Neural cell (in vitro differentiated cells): ENCODE data around the gene ATF7. TPM values are rescaled to one million over a fixed set of nuclear protein-coding genes. Genes with fewer than 3 reads are reported as not detected.

Experiments used
- H2AFZ ChIP-seq: fragments of 200-600, 300-800 bp; sonication (generic), shearing (Covaris generic); 2 replicates; pipeline ENCODE4 v1.6.0; 2014; ENCODE audit warnings: low read depth, mild to moderate bottlenecking, antibody characterized with exemption, low read length, moderate library complexity
- H3F3A ChIP-seq: fragments of 200-600 bp; shearing (Covaris generic); 2 replicates; pipeline ENCODE4 v1.6.1; 2016; ENCODE audit warnings: mild to moderate bottlenecking, moderate library complexity, mixed read lengths, antibody characterized with exemption, low read length; ENCODE audit not compliant: insufficient read depth, poor library complexity, severe bottlenecking
- H3K27ac ChIP-seq: fragments of 200-600, 300-800 bp; sonication (generic), shearing (Covaris generic); 2 replicates; pipeline ENCODE4 v1.5.1; 2014; ENCODE audit warnings: mild to moderate bottlenecking, low read length, moderate library complexity
- H3K27me3 ChIP-seq: fragments of 300-800, 200-600 bp; sonication (generic), shearing (Covaris generic); 2 replicates; pipeline ENCODE4 v1.6.0; 2014; ENCODE audit warnings: mild to moderate bottlenecking, low read depth, low read length, moderate library complexity; ENCODE audit not compliant: insufficient read depth
- H3K36me3 ChIP-seq: fragments of 300-800, 200-600 bp; sonication (generic), shearing (Covaris generic); 2 replicates; pipeline ENCODE4 v1.5.1; 2014; ENCODE audit warnings: mild to moderate bottlenecking, antibody characterized with exemption, low read length, moderate library complexity; ENCODE audit not compliant: insufficient read depth
- H3K4me2 ChIP-seq: fragments of 300-800, 200-600 bp; sonication (generic), shearing (Covaris generic); 2 replicates; pipeline ENCODE4 v1.6.0; 2014; ENCODE audit warnings: mild to moderate bottlenecking, low read length
- H3K4me3 ChIP-seq: fragments of 300-800, 200-600 bp; sonication (generic), shearing (Covaris generic); 2 replicates; pipeline ENCODE4 v1.5.1; 2014; ENCODE audit warnings: mild to moderate bottlenecking, low read length, moderate library complexity
- H3K79me2 ChIP-seq: fragments of 200-600 bp; shearing (Covaris generic); replicated peaks from 2 replicates; pipeline ENCODE4 v1.6.0; 2014; ENCODE audit warnings: mild to moderate bottlenecking, low read length, moderate library complexity; ENCODE audit not compliant: insufficient read depth
- H3K9ac ChIP-seq: fragments of 300-800, 200-600 bp; sonication (generic), shearing (Covaris generic); 2 replicates; pipeline ENCODE4 v1.6.1; 2016; ENCODE audit warnings: mild to moderate bottlenecking, low read length, mixed read lengths
- H3K9me2 ChIP-seq: fragments of 200-600 bp; shearing (Covaris generic); 2 replicates; pipeline ENCODE4 v1.6.1; 2016; ENCODE audit warnings: mild to moderate bottlenecking, low read length, mixed read lengths; ENCODE audit not compliant: insufficient read depth
- H3K9me3 ChIP-seq: fragments of 200-600, 300-800 bp; sonication (generic), shearing (Covaris generic); 2 replicates; pipeline ENCODE4 v1.6.1; 2016; ENCODE audit warnings: mild to moderate bottlenecking, mixed run types, low read length, moderate library complexity, mixed read lengths
- H4K20me1 ChIP-seq: fragments of 200-600 bp; shearing (Covaris generic); 2 replicates; pipeline ENCODE4 v1.6.1; 2016; ENCODE audit warnings: mild to moderate bottlenecking, mixed run types; ENCODE audit not compliant: insufficient read depth
- CTCF ChIP-seq: fragments of 450-650 bp; IDR thresholded peaks from 2 replicates; pipeline ENCODE4 v1.5.1; 2014; ENCODE audit warnings: antibody characterized with exemption, mild to moderate bottlenecking, moderate library complexity; ENCODE audit not compliant: poor library complexity, severe bottlenecking
- EP300 ChIP-seq: fragments of 450-650 bp; conservative IDR thresholded peaks from 2 replicates; pipeline ENCODE4 v1.6.1; 2014; ENCODE audit warnings: antibody characterized with exemption, mild to moderate bottlenecking, moderate library complexity; ENCODE audit not compliant: poor library complexity, severe bottlenecking
- EZH2 ChIP-seq: fragments of 200-600, 300-800 bp; shearing (Covaris generic), sonication (generic); IDR thresholded peaks from 2 replicates; pipeline ENCODE4 v1.6.1; 2014; ENCODE audit warnings: antibody characterized with exemption, low read length, borderline replicate concordance, mild to moderate bottlenecking; ENCODE audit not compliant: insufficient read depth, poor library complexity, severe bottlenecking
- MXI1 ChIP-seq: fragments of 450-650 bp; conservative IDR thresholded peaks from 2 replicates; pipeline ENCODE4 v1.6.1; 2014; ENCODE audit warnings: antibody characterized with exemption, mild to moderate bottlenecking; ENCODE audit not compliant: poor library complexity, severe bottlenecking
- POLR2AphosphoS5 ChIP-seq: IDR thresholded peaks from 2 replicates; pipeline ENCODE4 v1.6.1; 2012
- RAD21 ChIP-seq: fragments of 450-650 bp; conservative IDR thresholded peaks from 2 replicates; pipeline ENCODE4 v1.6.1; 2014; ENCODE audit warnings: antibody characterized with exemption, mild to moderate bottlenecking, moderate library complexity
- REST ChIP-seq: IDR thresholded peaks from 2 replicates; pipeline ENCODE4 v1.6.1; 2012; ENCODE audit warnings: borderline replicate concordance
- SMC3 ChIP-seq: fragments of 450-650 bp; conservative IDR thresholded peaks from 2 replicates; pipeline ENCODE4 v1.6.1; 2014; ENCODE audit warnings: antibody characterized with exemption, mild to moderate bottlenecking, moderate library complexity; ENCODE audit not compliant: poor library complexity
- TAF1 ChIP-seq: IDR thresholded peaks from 2 replicates; pipeline ENCODE4 v1.6.1; 2012; ENCODE audit warnings: low read depth
- polyA plus RNA-seq: library from polyadenylated mRNA; depleted of rRNA; stranded (reverse); fragments of >200 nt; gene quantifications from 2 replicates; pipeline ENCODE4 v1.2.3, GENCODE V29; 2014

ATF7 gene
- polyA plus RNA-seq, 1 donor from 2014 or later = 6.3 TPM

- Histone ChIP-seq H3K36me3 (no peaks in the 10 kb centered on the region), H3K27ac (no peak overlapping the region), H3K9me3 (no peaks in the 10 kb centered on the region), H3K4me3 (no peak overlapping the region), H2AFZ (no peak overlapping the region), H4K20me1 (no peaks in the 10 kb centered on the region), H3K9me2 (no peaks in the 10 kb centered on the region), H3F3A (no peaks in the 10 kb centered on the region), H3K79me2 (no peaks in the 10 kb centered on the region), H3K9ac (peak overlapping the region; percentile 11), H3K4me2 (no peak overlapping the region), H3K27me3 (no peaks in the 10 kb centered on the region)
- TF ChIP-seq TAF1 (no peak), CTCF (peak; percentile 97), MXI1 (peak; percentile 33), REST (no peak), RAD21 (peak; percentile 94), SMC3 (peak; percentile 90)
Observed at GRCh38 chr12:53508534-53509170, 117.5 kb downstream of the ATF7 start.

- Histone ChIP-seq H3K79me2 (peaks cover 2% of the 10 kb centered on the region), H3F3A (no peaks in the 10 kb centered on the region), H4K20me1 (no peaks in the 10 kb centered on the region), H3K27me3 (no peaks in the 10 kb centered on the region), H3K9ac (no peak overlapping the region), H3K4me3 (no peak overlapping the region), H2AFZ (no peak overlapping the region), H3K27ac (no peak overlapping the region), H3K9me3 (no peaks in the 10 kb centered on the region), H3K36me3 (no peaks in the 10 kb centered on the region), H3K9me2 (no peaks in the 10 kb centered on the region), H3K4me2 (no peak overlapping the region)
- TF ChIP-seq SMC3 (no peak), REST (no peak), POLR2AphosphoS5 (no peak), EP300 (no peak), TAF1 (no peak), RAD21 (no peak), CTCF (no peak), EZH2 (no peak), MXI1 (no peak)
Observed at GRCh38 chr12:53507603-53507885, 118.6 kb downstream of the ATF7 start.
